CD4-positive, CD25-positive, alpha-beta regulatory T cell (primary cell): ENCODE data around the gene SUMO2. TPM values are rescaled to one million over a fixed set of nuclear protein-coding genes. Genes with fewer than 3 reads are reported as not detected.

ENCODE experiments used
- ATAC-seq, 2 donors: fragments of 150-1000 bp; cut with Tn5 transposase; one replicate each; pipeline ENCODE4 v1.10.0; 2021; ENCODE audit warnings: low read depth in 2 of 2, moderate number of reproducible peaks in 2 of 2, moderate library complexity in 1 of 2
- DNase-seq, 3 donors: peaks; one replicate each; pipeline versions ENCODE4 v3.0.0 to v3.0.0-alpha.2; 2012 to 2022; ENCODE audit warnings: mixed read lengths in 1 of 3
- H3K27ac ChIP-seq: one replicate; pipeline ENCODE4 v1.7.0; 2013; ENCODE audit warnings: mild to moderate bottlenecking, low read length; ENCODE audit not compliant: insufficient read depth, poor library complexity, severe bottlenecking
- H3K27me3 ChIP-seq: one replicate; pipeline ENCODE4 v1.7.0; 2013; ENCODE audit warnings: low read length; ENCODE audit not compliant: control insufficient read depth, insufficient read depth
- H3K36me3 ChIP-seq: one replicate; pipeline ENCODE4 v1.7.0; 2013; ENCODE audit warnings: mild to moderate bottlenecking, low read length, moderate library complexity; ENCODE audit not compliant: control insufficient read depth, insufficient read depth
- H3K4me1 ChIP-seq: 2 replicates; pipeline ENCODE4 v1.7.0; 2013; ENCODE audit warnings: mild to moderate bottlenecking, low read length; ENCODE audit not compliant: insufficient read depth, control insufficient read depth, poor library complexity, severe bottlenecking
- H3K4me3 ChIP-seq: one replicate; pipeline ENCODE4 v1.7.0; 2013; ENCODE audit warnings: low read depth, mild to moderate bottlenecking, low read length, moderate library complexity
- H3K9me3 ChIP-seq, 2 experiments: 1 replicate in 1 of 2; 2 replicates in 1 of 2; pipeline ENCODE4 v1.7.0; 2013; ENCODE audit warnings: low read length in 2 of 2, mild to moderate bottlenecking in 1 of 2, moderate library complexity in 1 of 2; ENCODE audit not compliant: control insufficient read depth in 2 of 2
- H3K27ac Mint-ChIP-seq, 3 donors: one replicate each; pipeline ENCODE4 v1.8.0; 2020 to 2022; ENCODE audit warnings: mild to moderate bottlenecking in 3 of 3, mixed read lengths in 3 of 3, moderate library complexity in 2 of 3
- H3K27me3 Mint-ChIP-seq: one replicate; pipeline ENCODE4 v1.8.0; 2022; ENCODE audit warnings: mild to moderate bottlenecking, mixed read lengths
- H3K36me3 Mint-ChIP-seq: one replicate; pipeline ENCODE4 v1.8.0; 2020; ENCODE audit warnings: mixed read lengths
- H3K4me1 Mint-ChIP-seq, 4 donors: one replicate each; pipeline ENCODE4 v1.8.0; 2020 to 2022; ENCODE audit warnings: mixed read lengths in 4 of 4, mild to moderate bottlenecking in 1 of 4
- H3K4me3 Mint-ChIP-seq, 4 donors: one replicate each; pipeline ENCODE4 v1.8.0; 2020 to 2022; ENCODE audit warnings: mild to moderate bottlenecking in 4 of 4, mixed read lengths in 4 of 4, moderate library complexity in 3 of 4
- H3K9me3 Mint-ChIP-seq, 7 donors: one replicate each; pipeline ENCODE4 v1.8.0; 2020 to 2022; ENCODE audit warnings: mixed read lengths in 7 of 7, mild to moderate bottlenecking in 3 of 7, moderate library complexity in 2 of 7
- polyA plus RNA-seq, 4 donors: library from polyadenylated mRNA; unstranded; fragments of 300-500 nt; fragmentation: Illumina TruSeq; gene quantifications; one replicate each; pipeline ENCODE4 v1.2.3, GENCODE V29; 2021
- total RNA-seq: library from RNA; stranded (reverse); gene quantifications from one replicate; pipeline ENCODE4 v1.2.3, GENCODE V29; 2022

SUMO2 gene
- total and polyA plus RNA-seq, 5 donors from 2014 or later: 318 to 660 (median 474) TPM

- no peak overlapping the region for H3K27ac ChIP-seq
- H3K4me1 Mint-ChIP-seq: peaks cover 17 to 49% (median 36%) of the 10 kb centered on the region in 4 donors
- H3K36me3 Mint-ChIP-seq: peaks cover 12% of the 10 kb centered on the region
- no peaks in the 10 kb centered on the region for H3K9me3 Mint-ChIP-seq
- H3K27me3 ChIP-seq: no peaks in the 10 kb centered on the region
- peak overlapping the region; percentile 87 to 94 (median 92) for H3K4me3 Mint-ChIP-seq
- ATAC-seq (no peak), DNase-seq (no peak)
- no peaks in the 10 kb centered on the region for H3K9me3 ChIP-seq
- peak overlapping the region; percentile 11 to 89 (median 70) for H3K27ac Mint-ChIP-seq
- H3K27me3 Mint-ChIP-seq: peaks cover 4% of the 10 kb centered on the region
- peaks cover 8% of the 10 kb centered on the region for H3K36me3 ChIP-seq
- peak overlapping the region; percentile 94 for H3K4me3 ChIP-seq
- H3K4me1 ChIP-seq: peaks cover 31% of the 10 kb centered on the region
Observed at GRCh38 chr17:75152523-75152921, 30.2 kb downstream of the SUMO2 start.

- H3K4me1 ChIP-seq: peaks cover 31% of the 10 kb centered on the region
- H3K9me3 ChIP-seq: no peaks in the 10 kb centered on the region
- peaks cover 17 to 51% (median 36%) of the 10 kb centered on the region in 4 donors for H3K4me1 Mint-ChIP-seq
- peak overlapping the region in 2 of 3 donors; percentile 70 to 89 for H3K27ac Mint-ChIP-seq
- ATAC-seq: no peak
- peak overlapping the region; percentile 94 for H3K4me3 ChIP-seq
- H3K36me3 ChIP-seq: peaks cover 14% of the 10 kb centered on the region
- peaks cover 18% of the 10 kb centered on the region for H3K36me3 Mint-ChIP-seq
- no peak overlapping the region for H3K27ac ChIP-seq
- H3K9me3 Mint-ChIP-seq: no peaks in the 10 kb centered on the region
- peak overlapping the region; percentile 87 to 94 (median 92) for H3K4me3 Mint-ChIP-seq
- DNase-seq: no peak
- H3K27me3 Mint-ChIP-seq: peaks cover 4% of the 10 kb centered on the region
- H3K27me3 ChIP-seq: no peaks in the 10 kb centered on the region
Observed at GRCh38 chr17:75151930-75152329, 30.8 kb downstream of the SUMO2 start.

GRCh38 chr17:75147878-75148546 lies 34.7 kb downstream of the SUMO2 start:
- Mint-ChIP-seq H3K36me3 (peaks cover 19% of the 10 kb centered on the region), H3K27ac (peak overlapping the region; percentile 29 to 51 (median 38)), H3K9me3 (no peaks in the 10 kb centered on the region), H3K4me3 (peak overlapping the region in 1 of 4 donors; percentile 66), H3K27me3 (no peaks in the 10 kb centered on the region), H3K4me1 (peaks cover 17 to 41% (median 24%) of the 10 kb centered on the region in 4 donors)
- H3K27me3 ChIP-seq: no peaks in the 10 kb centered on the region
- DNase-seq (no peak), ATAC-seq (no peak)
- H3K27ac ChIP-seq: no peak overlapping the region
- peaks cover 12% of the 10 kb centered on the region for H3K4me1 ChIP-seq
- H3K4me3 ChIP-seq: no peak overlapping the region
- H3K9me3 ChIP-seq: no peaks in the 10 kb centered on the region
- H3K36me3 ChIP-seq: peaks cover 46% of the 10 kb centered on the region

GRCh38 chr17:75146592-75146991 lies 36.2 kb downstream of the SUMO2 start:
- no peak overlapping the region for H3K4me3 Mint-ChIP-seq
- H3K4me1 Mint-ChIP-seq: peaks cover 5 to 27% (median 14%) of the 10 kb centered on the region in 4 donors
- Histone ChIP-seq H3K9me3 (no peaks in the 10 kb centered on the region), H3K36me3 (peaks cover 49% of the 10 kb centered on the region), H3K4me1 (peaks cover 2% of the 10 kb centered on the region), H3K27ac (no peak overlapping the region), H3K27me3 (no peaks in the 10 kb centered on the region), H3K4me3 (no peak overlapping the region)
- H3K9me3 Mint-ChIP-seq: no peaks in the 10 kb centered on the region
- no peaks in the 10 kb centered on the region for H3K27me3 Mint-ChIP-seq
- no peak for DNase-seq
- H3K36me3 Mint-ChIP-seq: peaks cover 19% of the 10 kb centered on the region
- ATAC-seq: no peak
- H3K27ac Mint-ChIP-seq: peak overlapping the region in 2 of 3 donors; percentile 29 to 32

- H3K4me1 Mint-ChIP-seq: peaks cover 9 to 38% (median 24%) of the 10 kb centered on the region in 4 donors
- peaks cover 49% of the 10 kb centered on the region for H3K36me3 ChIP-seq
Observed at GRCh38 chr17:75144816-75145512, 37.8 kb downstream of the SUMO2 start.

GRCh38 chr17:75142236-75142971 lies 40.4 kb downstream of the SUMO2 start:
- no peaks in the 10 kb centered on the region for H3K9me3 Mint-ChIP-seq
- peaks cover 6% of the 10 kb centered on the region for H3K36me3 Mint-ChIP-seq
- H3K9me3 ChIP-seq: no peaks in the 10 kb centered on the region
- peaks cover 39% of the 10 kb centered on the region for H3K36me3 ChIP-seq
- peaks cover 4 to 20% (median 13%) of the 10 kb centered on the region in 4 donors for H3K4me1 Mint-ChIP-seq
- DNase-seq: no peak
- H3K27ac Mint-ChIP-seq: no peak overlapping the region
- no peaks in the 10 kb centered on the region for H3K27me3 ChIP-seq
- H3K4me1 ChIP-seq: peaks cover 12% of the 10 kb centered on the region
- H3K4me3 ChIP-seq: no peak overlapping the region
- no peak for ATAC-seq
- no peak overlapping the region for H3K27ac ChIP-seq
- no peak overlapping the region for H3K4me3 Mint-ChIP-seq
- H3K27me3 Mint-ChIP-seq: no peaks in the 10 kb centered on the region

More at GRCh38 chr17:75144816-75145512, 37.8 kb downstream of the SUMO2 start:
- no peak overlapping the region for H3K27ac Mint-ChIP-seq
- Histone ChIP-seq H3K4me3 (no peak overlapping the region), H3K4me1 (peaks cover 12% of the 10 kb centered on the region), H3K27ac (no peak overlapping the region), H3K27me3 (no peaks in the 10 kb centered on the region), H3K9me3 (no peaks in the 10 kb centered on the region)
- DNase-seq: no peak
- no peak overlapping the region for H3K4me3 Mint-ChIP-seq
- H3K9me3 Mint-ChIP-seq: no peaks in the 10 kb centered on the region
- peaks cover 19% of the 10 kb centered on the region for H3K36me3 Mint-ChIP-seq
- ATAC-seq: no peak
- no peaks in the 10 kb centered on the region for H3K27me3 Mint-ChIP-seq

- Histone ChIP-seq H3K36me3 (peaks cover 10% of the 10 kb centered on the region), H3K9me3 (no peaks in the 10 kb centered on the region), H3K27ac (no peak overlapping the region), H3K4me3 (no peak overlapping the region), H3K4me1 (peaks cover 12% of the 10 kb centered on the region), H3K27me3 (no peaks in the 10 kb centered on the region)
- no peak for DNase-seq
- no peak for ATAC-seq
- peaks cover 10 to 22% (median 11%) of the 10 kb centered on the region in 4 donors for H3K4me1 Mint-ChIP-seq
- no peak overlapping the region for H3K4me3 Mint-ChIP-seq
- H3K27ac Mint-ChIP-seq: no peak overlapping the region
- H3K36me3 Mint-ChIP-seq: peaks cover 4% of the 10 kb centered on the region
- no peaks in the 10 kb centered on the region for H3K9me3 Mint-ChIP-seq
- no peaks in the 10 kb centered on the region for H3K27me3 Mint-ChIP-seq
Observed at GRCh38 chr17:75138519-75138918, 44.2 kb downstream of the SUMO2 start.
